HG03378 (cell line): ENCODE measurements around the gene TPRN.

Experiments used
- ATAC-seq: cut with Tn5 transposase; IDR thresholded peaks from one replicate; pipeline ENCODE4 v1.9.1; 2021; ENCODE audit warnings: mild to moderate bottlenecking, moderate library complexity; ENCODE audit not compliant: unreplicated experiment

Gene TPRN

DNA sequence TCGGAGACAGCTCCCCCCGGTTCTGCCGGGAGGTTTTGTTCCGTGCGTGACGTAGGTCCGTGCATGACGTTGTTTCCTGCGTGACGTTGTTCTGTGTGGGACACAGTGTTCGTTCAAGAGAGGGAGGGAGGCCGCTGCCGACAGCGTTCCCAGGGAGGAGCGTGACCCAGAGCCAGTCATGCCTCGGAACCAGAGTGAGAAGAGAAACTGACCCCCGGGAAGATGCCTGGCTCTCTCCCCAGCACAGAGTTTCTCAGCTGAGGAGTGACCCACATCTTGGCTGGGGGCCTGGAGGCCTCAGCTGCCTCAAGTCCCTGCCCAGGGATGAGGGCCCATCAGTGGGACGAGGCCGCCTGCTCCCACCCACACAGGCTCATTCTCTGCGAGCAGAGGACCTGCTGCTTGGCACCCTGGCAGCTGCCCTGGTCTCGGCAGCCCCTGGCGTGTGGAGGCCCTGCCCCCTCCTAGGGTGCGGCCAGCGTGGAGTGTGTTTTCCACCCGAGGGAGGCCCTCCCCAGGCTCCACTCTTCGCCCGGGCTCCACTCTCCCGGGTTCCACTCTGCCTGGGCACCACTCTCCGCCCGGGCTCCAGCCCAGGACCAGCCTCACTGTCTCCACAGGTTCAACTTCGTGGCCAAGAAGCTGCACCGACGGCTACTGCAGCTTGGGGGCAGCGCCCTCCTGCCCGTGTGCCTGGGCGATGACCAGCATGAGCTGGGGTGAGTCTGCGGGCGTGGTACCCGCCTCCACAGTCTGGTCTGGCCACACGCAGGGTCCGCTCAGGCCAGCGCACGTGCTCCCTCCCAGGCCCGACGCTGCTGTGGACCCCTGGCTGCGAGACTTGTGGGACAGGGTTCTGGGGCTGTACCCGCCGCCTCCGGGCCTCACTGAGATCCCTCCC lies 12.9 kb upstream of the TPRN start:
- ATAC-seq = no peak

GRCh38 chr9:137212520-137212919 lies 12.0 kb upstream of the TPRN start:
- no peak for ATAC-seq

- ATAC-seq = no peak
Measured at GRCh38 chr9:137211532-137211931, 11.0 kb upstream of the TPRN start.

GRCh38 chr9:137206602-137207001 lies 6.1 kb upstream of the TPRN start:
- ATAC-seq = no peak

GRCh38 chr9:137205126-137206069 lies 4.9 kb upstream of the TPRN start, which contains the start of the genes NDOR1 and TMEM203:
Gene NDOR1 (plus strand): TSS chr9:137205700. CDS start chr9:137205778, 78 bp downstream.
Gene TMEM203 (minus strand): TSS chr9:137205648. CDS start chr9:137205414, 234 bp downstream.
- no peak for ATAC-seq

DNA sequence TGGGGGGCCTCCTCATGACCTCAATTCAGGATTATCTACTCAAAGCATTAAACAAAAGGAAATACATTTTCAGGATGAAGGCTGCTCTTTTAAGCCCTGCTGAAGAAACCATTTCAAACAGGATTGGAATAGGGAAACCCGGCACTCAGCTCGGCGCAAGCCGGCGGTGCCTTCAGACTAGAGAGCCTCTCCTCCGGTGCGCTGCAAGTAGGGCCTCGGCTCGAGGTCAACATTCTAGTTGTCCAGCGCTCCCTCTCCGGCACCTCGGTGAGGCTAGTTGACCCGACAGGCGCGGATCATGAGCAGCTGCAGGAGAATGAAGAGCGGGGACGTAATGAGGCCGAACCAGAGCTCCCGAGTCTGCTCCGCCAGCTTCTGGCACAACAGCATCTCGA lies 4.2 kb upstream of the TPRN start:
- ATAC-seq = no peak

DNA sequence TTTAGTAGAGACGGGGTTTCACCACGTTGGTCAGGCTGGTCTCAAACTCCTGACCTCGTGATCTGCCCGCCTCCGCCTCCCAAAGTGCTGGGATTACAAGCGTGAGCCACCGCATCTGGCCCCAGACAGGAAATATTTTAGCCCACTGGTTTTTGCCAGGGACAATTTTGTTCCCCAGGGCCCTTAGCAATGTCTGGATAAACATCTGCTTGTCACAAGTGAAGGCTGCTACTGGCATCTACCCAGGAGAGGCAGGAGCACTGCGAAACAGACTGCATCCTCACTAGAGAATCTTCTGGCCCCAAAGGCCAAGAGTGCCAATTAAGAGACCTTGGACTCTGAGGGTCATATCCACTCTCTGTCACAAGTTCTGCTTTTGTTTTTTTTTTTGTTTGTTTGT lies 2.4 kb upstream of the TPRN start:
- no peak for ATAC-seq

GRCh38 chr9:137201205-137201868 lies 796 bp upstream of the TPRN start:
- no peak for ATAC-seq

- no peak for ATAC-seq
Measured at GRCh38 chr9:137199411-137200121, 975 bp downstream of the TPRN start.

- ATAC-seq = no peak
Measured at GRCh38 chr9:137198902-137199283, 1.6 kb downstream of the TPRN start.

DNA sequence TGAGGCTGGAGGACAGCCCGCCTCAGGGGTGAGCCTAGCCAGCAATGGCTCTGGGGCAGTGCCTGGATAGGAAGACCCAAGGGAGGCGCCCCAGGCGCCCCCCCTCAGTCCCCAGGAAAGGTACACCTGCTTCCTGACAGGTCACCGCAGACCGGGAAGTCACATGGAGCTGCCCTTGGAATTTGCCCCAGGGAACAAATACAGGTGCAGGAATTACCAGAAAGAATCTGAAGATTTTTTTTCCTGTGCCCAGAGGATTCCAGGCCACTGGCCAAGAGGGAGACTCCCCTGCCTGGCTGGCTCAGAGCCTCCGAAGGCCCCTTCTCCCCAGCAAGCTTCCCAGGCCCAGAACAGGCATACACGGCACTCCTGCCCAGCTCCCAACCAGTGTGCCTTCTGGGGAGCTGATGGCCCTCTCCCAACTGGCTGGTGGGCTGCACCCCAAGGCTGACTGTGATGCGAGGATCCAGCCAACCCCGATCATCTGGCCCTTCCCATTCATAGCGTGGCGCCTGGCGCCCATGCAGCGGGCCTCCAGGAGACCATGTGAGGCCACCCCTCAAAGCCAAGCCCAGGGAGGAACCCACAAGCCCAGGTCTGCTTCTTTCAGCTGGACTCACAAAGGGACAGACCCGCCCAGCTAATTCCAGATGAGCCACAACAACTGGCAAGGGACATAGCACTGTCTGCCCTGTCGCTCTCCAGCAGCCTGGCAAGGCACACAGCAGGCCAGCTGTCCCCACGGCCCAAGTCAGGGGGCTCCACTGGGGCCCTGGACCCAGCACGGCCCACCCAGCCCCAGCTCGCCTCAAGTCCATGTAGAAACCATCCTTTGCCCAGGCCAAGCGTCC lies 2.3 kb downstream of the TPRN start:
- ATAC-seq = no peak

DNA sequence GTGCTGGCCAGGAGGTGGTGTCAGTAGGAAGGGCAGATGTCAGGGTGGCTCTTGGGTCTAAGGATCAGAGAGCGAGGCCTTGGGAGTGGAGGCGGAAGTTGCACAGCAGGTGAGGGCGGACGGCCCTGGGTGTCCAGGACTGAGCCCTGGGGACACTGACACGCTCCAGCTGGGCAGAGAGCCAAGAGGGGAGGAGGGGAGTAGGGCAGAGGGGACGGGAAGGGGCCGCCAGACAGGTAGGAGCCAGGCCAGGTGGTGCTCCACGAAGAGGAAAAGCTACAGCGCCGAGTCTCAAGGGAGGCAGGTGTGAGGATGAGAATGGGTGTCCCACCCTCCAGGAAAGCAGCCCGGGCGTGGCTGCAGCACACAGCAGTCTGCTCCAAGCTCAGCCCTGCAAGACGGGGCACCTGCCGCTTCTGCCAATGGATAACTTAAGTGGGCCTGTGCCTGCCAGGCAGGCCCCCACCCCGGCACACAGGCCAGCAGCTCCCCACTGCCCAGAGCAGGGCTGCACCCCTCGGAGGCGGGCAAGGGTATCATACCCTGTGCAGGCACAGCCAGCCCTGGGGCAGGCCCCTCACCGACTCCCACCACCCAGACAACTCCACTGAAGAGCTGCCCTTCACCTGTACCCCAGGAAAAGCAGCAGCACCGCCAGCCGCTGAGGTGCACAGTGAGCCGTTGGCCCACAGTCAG lies 4.9 kb downstream of the TPRN start:
- no peak for ATAC-seq

DNA sequence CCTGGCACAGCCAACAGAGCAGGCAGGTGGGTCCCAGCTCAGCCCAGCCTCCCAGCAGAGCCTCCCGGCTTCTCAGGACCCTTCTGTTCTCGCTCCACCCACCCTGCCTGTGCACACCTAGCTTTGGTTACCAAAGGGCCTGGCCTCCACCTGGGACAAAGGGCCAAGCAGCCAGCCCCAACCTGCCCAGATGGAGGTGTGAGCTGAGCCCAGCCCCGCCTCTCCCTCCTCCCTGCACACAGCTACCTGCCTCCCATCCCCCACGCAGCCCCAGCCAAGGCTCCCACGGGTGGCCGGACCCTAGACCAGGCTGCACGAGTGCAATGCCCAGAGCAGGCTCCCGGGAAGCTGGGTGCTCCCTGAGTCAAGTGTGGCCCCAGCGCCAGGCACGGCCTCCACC lies 5.6 kb downstream of the TPRN start:
- ATAC-seq = no peak

DNA sequence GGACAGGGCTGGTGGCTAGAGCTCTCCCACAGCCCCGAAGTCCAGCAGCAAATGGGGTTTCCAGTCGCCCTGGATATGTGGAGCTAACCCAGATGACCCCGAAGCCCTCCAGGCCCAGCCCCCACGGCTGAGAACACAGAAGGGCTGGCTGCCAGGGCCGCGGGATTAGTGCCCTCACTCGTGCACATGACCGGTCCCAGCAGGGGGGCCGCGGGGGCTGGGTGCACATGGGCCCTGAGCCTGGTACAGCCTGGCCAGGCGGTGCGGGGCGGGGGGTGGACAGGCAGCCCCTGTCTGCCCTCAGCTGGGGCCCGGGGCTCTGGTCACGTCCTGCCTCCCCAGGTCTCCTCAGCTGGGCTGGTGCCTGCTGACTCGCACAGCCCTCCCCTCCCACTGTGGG lies 6.2 kb downstream of the TPRN start:
- ATAC-seq = no peak

DNA sequence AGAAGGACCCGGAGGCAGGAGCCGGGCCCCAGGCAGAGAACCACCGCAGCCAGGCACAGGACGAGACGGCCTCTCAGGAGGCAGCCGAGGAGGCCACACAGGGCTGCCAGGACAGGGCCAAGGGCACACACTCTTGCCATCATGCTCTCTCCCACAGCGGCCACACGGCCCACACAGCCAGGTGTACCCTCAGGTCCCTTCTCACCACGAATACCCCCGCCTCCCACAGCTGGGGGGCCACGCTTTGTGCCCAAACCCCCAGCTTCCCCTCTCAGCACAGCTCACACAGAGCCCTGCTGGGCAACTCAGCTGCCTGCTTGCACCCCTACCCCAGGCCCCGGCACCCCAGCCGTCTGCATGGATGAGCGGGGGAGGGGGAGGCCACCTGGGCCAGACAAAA lies 6.8 kb downstream of the TPRN start:
- ATAC-seq = no peak

DNA sequence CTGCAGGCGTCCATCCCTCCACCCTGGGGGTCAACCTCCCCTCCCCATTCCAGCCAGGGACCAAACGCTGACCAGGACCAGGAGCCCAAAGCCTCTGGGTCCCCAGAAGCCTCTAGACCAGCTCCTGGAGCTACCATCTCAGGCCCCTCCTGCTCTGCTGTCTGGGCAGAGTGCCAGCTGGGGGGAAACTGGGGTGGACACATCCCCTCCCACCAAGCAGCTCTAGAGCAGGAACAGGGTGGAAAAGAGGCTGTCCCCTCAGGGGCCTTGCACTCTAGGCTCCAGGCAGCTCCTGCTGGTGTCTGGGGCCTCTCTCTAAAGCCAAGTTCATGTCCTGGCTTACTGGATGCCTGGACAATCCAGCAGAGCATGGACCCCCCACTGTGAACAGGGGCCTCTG lies 7.7 kb downstream of the TPRN start:
- ATAC-seq = no peak

GRCh38 chr9:137192448-137192780 lies 8.1 kb downstream of the TPRN start:
- no peak for ATAC-seq

DNA sequence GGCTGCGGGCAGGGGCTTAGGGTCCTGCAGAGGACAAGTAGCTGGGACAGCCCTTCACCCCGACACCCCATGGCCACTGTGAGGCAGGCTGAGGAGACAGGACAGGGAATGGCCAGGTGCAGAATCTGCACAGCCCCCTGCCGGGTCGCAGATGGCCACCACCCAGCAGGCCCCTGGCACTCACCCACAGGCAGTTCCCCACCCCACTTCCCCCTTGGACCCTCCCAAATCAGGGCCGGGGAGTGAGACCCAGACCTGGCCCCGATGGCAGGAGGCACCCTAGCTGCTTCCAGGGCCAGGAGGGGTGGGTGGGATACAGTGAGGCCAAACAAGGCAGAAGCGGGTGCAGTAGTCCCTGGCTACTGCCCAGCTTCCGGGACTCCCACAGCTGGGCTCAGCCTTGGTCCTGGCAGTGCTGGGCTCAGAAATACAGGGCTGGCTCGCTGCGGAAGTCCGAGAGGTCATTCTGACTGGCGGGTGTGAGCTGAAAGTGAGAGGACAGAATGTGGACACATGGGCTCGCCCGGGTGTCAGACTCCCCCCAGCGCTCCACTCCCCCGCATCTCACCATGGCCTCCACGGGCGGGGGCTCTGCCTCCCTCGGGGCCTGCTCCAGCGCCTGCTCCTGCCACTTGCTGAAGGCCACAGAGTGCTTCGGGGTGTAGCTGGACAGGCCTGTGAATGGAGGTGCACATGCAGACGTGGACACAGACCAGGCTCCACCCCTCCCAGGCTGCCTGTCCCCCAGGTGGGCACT lies 8.7 kb downstream of the TPRN start:
- no peak for ATAC-seq
